NCI-H2196 (cell line): Measurements from ENCODE around the gene VASP.
A peak's percentile ranks its signal among the peaks of the same experiment; 100 is the strongest.

Experiments
- DNase-seq: peaks from one replicate; lab custom pipeline; 2025; ENCODE audit not compliant: unreplicated experiment; lab: John Stamatoyannopoulos, UW

Gene VASP

DNA sequence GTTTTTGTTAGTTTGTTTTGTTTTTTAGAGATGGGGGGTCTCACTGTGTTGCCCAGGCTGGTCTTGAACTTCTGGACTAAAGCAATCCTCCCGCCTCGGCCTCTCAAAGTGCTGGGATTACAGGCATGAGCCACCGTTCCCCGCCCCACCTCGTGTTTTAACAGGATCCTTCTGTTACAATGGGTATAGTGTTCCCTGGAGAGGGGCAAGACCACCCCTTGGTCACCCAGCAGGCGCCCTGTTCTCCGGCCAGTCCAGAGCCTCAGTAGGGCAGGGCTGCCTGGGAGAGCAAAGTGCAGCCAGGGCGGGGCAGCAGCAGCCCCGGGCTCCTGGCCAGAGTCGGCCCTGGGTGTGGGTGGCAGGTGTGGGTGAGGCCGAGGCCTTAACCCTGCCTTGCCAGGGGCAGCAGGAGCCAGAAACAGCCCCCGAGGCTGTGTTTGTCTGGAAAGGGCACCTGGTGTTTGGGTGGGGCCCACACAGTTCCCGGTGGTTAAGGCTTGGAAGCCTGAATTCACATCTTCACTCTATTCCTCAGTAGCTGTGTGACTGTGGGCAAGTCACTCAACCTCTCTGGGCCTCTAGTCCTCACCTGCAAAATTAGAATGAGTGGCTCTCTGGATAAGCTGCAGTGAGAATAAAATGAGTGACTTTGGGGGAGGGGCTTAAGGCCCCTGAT lies 7.2 kb downstream of the VASP start:
- peak; percentile 22 for DNase-seq

DNA sequence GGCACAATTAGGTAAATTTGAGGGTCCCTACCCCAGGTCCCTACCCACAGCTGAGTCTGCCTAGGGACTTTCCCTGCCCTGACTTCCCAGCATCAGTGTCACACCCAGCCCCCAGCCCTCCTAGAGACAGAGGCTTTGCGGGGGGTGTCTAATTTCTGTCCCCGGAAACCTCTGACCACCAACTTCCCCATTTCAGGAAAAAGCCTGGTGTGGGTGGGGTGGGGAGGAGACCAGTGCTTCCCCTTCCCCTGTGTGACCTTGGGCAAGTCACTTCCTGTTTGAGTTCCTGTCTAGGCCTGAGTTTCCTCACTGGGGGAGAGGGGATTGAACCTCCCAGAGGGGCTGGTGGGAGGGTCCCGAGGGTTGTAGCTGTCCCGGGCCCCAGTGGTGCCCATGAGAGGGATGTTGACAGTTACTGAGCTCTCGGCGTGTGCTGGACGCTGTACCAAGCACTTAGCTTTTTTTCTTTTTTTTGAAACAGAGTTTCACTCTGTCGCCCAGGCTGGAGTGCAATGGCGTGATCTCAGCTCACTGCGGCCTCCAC lies 7.9 kb downstream of the VASP start:
- DNase-seq = no peak

DNA sequence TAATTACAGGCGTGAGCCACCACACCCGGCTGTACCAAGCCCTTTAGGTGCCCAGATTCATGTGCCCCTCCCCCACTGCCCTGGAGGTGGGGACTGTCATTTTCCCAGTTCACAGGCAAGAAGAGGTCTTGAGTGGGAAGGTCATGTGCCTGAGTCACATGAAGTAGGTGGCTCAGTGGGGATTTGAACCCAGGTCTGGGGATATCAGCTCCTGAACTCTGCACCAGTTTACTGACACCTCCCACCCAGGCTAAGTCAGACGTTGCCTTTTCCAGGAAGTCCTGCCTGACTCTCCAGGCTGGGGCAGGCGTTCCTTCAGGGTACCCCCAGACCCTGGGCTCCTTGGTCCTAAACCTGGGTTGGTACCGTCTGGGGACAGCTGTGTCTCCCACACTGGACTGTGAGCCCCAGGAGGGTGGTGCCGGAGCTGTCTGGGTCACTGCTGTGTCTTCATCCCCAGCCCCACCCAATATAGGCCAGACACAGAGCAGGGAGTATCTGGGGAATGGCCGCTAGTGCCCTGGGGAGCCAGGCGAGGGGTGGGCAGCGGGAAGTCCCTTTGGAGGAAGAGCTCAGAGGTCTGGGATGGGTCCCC lies 8.6 kb downstream of the VASP start:
- DNase-seq = no peak

DNA sequence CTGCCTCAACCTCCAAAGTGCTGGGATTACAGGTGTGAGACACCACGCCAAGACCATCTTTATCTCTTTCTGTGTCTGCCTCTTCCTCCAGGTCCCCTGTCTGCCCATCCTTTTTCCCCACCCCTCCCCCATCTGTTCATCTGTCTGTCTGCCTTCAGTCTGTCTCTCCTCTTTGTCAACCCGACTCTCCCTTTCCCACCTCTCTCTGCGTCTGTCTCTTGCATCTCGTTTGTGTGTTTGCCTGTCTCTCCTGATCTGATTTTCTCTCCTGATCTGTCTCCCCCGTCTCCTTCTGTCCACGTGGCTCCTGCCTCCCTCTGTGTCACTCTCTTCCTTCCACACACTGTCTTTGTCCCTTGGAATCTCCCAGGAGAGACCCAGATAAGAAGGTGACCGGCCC lies 10.0 kb downstream of the VASP start:
- no peak for DNase-seq

DNA sequence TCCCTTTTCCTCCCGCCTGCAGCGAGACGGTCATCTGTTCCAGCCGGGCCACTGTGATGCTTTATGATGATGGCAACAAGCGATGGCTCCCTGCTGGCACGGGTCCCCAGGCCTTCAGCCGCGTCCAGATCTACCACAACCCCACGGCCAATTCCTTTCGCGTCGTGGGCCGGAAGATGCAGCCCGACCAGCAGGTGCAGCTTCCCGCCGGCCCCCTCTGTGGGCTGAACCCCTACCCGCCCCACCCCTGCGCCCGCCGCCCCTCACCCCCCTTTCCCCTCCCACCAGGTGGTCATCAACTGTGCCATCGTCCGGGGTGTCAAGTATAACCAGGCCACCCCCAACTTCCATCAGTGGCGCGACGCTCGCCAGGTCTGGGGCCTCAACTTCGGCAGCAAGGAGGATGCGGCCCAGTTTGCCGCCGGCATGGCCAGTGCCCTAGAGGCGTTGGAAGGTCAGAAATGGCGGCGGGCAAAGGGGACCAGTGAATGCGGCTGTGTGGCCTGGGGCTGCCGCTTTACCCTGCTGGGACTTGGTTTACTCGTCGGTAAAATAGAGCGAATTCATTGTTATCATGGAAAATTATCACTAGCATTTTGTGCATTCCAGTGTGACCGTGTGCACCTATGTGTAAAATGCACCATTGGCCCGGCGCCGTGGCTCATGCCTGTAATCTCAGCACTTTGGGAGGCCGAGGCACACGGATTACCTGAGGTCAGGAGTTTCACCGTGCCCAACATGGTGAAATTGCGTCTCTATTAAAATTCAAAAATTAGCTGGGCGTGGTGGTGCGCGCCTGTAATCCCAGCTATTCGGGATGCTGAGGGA lies 10.6 kb downstream of the VASP start:
- no peak for DNase-seq

DNA sequence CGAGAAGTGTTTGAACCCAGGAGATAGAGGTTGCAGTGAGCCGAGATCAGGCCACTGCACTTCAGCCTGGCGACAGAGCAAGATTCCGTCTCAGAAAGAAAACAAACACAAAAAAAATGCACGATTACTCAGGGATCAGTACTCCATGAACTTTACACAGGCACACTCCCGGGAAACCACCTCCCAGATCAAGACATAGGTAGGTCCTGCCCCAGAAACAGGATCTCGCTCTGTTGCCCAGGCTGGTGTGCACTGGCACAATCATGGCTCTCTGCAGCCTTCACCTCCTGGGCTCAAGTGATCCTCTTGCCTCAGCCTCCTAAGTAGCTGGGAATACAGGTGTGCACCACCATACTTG lies 11.2 kb downstream of the VASP start:
- DNase-seq = no peak

DNA sequence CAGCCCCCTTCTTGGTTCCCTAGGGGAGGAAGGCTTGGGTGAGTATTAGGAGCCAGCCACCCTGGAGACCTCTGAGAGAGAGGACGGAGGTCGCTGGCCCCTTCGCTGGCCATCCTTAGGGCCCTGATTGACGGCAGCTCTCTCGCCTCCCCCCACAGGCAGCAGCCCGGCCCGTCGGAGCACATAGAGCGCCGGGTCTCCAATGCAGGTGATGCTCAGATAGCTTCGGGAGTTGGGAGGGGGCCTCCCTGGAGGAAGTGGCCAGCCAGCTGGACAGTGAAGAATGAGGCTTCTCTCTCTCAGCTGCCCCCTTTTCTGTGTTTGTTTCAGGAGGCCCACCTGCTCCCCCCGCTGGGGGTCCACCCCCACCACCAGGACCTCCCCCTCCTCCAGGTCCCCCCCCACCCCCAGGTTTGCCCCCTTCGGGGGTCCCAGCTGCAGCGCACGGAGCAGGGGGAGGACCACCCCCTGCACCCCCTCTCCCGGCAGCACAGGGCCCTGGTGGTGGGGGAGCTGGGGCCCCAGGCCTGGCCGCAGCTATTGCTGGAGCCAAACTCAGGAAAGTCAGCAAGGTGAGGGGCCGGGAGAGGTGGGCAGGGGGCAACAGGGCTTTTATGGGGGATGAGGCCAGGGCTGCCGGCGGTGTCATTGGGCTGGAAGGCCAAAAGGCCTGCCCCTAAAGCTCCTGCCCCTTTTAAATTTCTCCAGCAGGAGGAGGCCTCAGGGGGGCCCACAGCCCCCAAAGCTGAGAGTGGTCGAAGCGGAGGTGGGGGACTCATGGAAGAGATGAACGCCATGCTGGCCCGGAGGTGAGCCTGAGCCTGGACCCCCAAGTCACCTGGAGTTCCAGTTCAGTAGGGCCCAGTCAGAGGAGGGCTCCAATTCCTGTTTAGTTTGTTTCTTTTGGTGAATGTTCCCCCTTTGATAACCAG lies 15.0 kb downstream of the VASP start:
- DNase-seq = no peak

DNA sequence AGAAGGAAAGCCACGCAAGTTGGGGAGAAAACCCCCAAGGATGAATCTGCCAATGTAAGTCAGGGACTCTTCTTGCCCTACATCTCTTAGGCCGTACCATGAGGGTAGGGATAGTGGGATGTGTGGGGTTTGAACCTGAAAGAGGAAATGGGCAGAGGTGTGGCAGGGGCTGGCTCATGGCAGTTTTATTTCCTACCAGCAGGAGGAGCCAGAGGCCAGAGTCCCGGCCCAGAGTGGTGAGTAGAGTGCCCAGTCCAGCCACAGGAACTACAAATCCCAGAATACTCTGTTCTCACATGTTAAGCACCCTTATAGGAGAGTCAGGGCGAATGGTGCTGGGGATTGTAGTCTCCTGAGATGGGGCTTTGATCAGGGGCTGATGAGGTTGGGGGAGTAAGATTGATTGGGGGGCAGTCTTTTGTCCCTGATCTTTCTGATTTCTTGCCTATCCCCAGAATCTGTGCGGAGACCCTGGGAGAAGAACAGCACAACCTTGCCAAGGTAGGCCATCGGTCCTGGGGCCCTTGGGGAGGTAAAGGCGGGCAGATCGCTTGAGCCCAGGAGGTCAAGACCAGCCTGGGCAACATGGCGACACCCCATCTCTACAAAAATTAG lies 16.5 kb downstream of the VASP start:
- DNase-seq = peak; percentile 86

DNA sequence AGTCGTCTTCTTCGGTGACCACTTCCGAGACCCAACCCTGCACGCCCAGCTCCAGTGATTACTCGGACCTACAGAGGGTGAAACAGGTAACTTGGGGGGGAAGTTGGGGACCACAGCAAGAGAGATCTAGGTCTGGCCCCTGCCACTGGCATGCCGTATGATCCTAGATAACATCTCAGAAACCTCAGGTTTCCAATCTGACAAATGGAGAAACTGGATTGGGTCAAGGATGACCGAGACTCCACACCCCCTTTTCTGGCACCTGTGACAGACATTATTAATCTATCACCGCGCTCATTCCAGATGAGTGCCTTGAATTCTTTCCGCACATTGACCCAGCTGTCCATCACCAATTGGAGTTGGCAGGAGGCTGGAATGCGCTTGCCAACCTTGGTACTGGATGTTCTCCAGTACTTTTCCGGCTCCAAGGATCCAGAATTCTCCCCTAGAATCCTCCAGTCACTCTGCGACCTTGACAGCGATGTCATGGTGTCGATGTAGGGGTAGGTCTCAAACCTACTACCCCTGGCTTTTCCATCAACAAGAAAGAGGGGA lies 17.4 kb downstream of the VASP start:
- DNase-seq = no peak

DNA sequence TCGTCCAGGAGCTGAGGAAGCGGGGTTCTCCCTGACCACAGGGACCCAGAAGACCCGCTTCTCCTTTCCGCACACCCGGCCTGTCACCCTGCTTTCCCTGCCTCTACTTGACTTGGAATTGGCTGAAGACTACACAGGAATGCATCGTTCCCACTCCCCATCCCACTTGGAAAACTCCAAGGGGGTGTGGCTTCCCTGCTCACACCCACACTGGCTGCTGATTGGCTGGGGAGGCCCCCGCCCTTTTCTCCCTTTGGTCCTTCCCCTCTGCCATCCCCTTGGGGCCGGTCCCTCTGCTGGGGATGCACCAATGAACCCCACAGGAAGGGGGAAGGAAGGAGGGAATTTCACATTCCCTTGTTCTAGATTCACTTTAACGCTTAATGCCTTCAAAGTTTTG lies 18.9 kb downstream of the VASP start:
- DNase-seq = peak; percentile 59

DNA sequence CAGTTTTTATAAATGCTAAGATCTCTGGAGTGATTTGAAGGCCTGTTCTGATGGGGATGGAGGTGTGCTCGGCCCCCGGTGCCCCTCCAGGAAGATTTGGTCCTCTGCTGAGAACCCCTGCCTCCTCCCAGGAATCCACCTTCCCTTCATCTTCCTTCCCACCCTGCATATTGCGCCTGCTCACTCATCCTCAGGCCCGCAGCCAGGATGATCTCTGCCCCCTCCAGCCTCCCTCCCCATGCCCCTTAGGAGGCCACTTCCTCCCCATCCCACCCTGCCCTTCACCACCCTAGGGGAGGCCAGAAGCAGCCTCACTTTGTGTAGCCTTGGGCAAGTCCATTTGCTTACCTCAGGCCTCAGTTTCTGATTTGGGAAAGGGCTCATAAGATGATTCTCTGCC lies 19.7 kb downstream of the VASP start:
- no peak for DNase-seq

DNA sequence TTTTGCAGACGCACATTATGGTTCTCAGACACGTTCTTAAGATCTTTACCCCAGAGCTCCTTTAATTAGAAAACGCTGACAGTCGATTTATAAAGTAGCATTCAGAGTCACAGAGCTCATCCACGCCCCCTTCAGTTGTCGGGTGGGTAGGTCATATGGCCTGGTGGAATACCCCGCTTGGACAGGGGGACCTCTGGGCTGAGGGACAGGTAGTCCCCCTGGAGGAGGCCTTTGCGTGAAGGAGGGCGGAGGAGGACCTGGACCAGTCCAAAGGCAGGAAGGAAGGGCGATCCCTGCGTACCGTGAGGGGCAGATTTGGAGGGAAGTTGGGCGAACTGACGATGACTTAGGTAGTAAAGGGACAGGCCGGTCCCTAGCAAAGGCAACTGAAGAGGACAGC lies 20.5 kb downstream of the VASP start:
- DNase-seq = no peak

DNA sequence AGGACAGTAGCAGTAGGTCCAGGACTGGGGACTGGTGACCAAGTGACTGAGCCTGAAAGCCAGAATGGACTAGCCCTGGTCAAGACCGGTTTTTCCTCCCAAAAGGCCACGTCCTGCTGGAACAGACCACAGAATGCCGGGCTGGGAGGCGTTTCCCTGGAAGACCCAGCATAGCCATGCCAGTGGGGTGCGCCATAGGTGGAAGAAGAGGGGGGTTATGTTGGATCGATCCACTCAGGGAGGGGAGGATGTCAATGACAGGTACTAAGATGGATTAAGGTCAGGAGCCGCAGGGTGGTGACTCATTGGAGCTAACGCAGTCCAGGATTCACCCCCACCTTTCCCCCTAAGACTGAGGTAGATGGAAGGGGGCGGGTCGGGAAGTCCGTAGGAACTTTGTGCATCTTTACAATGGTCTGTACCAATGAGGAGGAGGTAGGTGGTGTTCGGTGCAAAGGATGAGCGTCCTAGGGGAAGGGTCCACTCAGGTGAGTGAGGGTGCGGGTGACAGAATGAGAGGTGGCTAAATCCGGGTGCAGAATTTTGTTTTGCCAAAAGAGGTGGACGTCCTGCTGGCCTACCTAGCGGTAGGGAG lies 21.0 kb downstream of the VASP start:
- DNase-seq = peak; percentile 30

DNA sequence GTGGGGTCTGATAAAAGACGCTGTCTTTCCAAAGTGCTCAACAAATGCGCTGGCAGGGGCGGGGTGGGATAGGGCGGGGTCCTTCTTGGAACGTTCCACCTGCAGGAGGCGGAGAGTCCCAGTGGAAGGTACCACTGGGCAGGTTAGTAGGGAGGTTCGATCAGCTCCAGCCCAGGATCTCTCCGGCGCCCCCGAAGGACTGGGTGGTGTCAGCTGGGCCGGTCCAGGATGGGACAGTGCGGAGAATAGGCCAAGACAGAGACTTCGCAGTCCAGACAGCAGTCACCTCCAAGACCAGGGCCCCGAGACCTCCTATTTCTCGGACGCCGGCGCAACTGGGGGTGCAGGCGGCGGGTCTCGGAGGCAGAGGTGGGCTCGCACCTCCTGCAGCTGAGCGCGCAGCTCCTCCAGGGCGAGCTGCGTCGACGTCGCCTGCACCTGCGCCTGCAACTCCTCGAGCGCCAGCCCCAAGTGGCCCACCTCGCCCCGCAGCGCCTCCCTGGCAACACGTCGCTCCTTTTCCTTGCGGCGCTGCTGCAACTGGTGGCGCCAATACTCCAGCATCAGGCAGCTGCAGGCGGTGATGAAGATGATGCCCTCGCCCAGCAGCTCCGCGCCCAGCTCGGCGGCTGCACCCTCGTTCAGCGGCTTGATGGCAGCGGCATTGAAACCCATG lies 21.6 kb downstream of the VASP start:
- peak; percentile 70 for DNase-seq

DNA sequence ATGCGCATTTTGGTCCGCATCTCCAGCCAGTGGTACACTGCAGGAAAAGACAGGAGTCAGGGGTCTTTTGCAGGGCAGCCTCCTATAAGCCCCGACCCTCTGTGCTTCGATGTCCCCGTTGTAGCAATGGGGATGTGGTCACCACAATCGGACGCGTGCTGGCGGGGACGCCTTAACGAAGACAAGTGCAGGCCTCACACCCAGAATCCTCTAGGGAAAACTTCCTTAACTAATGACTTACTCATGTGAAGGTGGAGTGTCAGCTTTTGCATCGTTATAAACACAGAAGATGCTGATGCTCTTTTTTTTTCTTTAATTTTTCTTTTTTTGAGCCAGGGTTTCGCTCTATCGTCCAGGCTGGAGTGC lies 22.1 kb downstream of the VASP start:
- DNase-seq = no peak

DNA sequence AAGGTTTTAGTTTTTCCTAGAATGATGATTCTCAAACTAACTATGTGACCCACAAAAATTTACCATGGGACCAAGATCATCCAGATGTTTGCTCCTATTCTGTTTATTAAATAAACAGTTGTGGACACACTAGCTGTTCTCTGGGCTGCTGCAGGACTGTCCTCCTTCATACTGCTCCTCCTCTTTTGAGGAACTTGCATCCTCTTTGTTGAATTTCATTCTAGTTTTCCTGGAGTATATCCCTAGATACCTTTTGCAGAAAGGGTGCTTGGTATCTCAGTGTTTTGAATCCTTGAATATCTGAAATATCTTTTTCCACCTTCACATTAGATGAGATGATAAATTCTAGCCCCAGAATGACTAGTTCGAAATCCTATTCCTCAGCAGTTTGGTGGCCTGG lies 24.1 kb downstream of the VASP start:
- no peak for DNase-seq

DNA sequence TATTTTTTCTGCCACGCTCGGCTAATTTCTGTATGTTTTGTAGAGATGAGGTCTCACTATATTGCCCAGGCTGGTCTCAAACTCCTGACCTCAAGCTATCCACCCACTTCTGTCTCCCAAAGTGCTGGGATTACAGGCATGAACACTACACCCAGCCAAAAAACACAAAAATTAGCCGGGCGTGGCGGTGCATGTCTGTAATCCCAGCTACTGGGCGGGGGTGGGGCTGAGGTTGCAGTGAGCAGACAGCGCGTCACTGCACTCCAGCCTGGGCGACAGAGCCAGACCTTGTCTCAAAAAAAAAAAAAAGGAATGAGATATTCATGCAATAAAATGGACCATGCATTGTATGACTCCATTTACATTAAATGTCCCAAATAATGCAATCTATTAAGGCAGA lies 32.2 kb downstream of the VASP start:
- DNase-seq = no peak

DNA sequence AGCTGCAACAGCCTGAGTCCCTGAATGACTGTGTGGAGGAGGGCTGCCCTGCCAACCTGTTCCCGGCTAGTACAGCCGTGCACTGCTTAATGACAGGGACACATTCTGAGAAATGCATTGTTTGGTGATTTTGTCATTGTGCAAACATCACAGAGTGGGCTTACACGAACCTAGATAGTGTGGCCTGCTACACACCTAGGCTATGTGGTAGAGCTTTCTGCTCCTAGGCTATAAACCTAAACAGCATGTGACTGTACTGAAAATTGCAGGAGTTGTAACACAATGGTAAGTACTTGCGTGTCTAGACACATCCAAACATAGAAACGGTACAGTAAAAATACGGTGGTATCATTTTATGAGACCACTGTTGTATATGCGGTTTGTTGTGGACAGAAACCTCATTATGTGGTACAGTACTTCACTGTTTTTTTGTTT lies 35.0 kb downstream of the VASP start:
- DNase-seq = no peak

DNA sequence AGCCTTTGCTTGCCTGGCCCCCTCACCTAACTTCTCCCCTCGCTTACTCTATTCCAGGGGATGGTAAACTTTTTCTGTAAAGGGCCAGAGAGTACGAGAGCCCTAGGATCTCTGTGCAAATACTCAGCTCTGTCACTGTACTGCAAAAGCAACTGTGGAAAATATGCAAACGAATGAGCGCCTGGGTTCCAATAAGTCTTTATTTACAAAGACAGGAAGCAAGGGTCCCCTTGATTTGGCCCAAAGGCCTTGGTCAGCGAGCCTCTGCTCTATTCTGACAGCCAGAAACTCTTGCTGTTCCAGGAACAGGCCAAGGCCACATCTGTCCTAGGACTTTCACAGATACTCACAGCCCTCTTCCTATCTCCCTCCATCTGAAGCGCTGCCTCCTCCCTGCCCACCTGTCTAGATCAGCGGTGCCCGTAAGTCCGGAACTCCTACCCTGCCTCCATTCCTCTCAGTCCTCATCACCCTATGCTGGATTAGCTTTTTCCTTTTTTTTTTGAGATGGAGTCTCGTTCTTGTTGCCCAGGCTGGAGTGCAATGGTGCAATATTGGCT lies 40.0 kb downstream of the VASP start:
- DNase-seq = no peak
